NOMO-1 treated with dmso at 0.1 percent for 144 hours (cell line): ENCODE measurements around the gene RABGAP1.

Experiments used
- DNase-seq: peaks from one replicate; lab custom pipeline; 2025; ENCODE audit not compliant: unreplicated experiment; lab: John Stamatoyannopoulos, UW

RABGAP1 gene

GRCh38 chr9:122944960-122945888 is 4.4 kb downstream of the RABGAP1 start:
- DNase-seq, result no peak

GRCh38 chr9:122946461-122947005 is 5.7 kb downstream of the RABGAP1 start:
- DNase-seq, result no peak

- no peak for DNase-seq
Observed at GRCh38 chr9:122948313-122948712, 7.5 kb downstream of the RABGAP1 start.

DNA sequence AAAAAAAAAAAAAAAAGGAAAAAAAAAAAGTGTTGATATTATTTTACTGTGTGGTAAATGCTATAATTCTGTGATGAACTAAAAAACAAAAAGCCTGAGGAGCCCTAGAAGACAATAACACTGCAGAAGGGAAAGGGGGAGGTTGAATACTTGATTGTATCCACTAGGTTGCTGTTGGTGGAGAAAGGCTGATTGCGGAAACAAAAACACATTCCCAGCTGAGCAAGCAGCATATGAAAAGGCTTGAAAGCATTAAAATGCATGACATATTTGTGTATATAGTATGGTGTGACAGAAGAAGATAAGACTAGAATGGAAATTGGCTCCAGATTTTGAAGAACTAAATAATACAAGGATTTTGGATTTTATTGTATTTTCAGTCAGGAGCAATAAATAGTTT is 8.9 kb downstream of the RABGAP1 start:
- no peak for DNase-seq

DNA sequence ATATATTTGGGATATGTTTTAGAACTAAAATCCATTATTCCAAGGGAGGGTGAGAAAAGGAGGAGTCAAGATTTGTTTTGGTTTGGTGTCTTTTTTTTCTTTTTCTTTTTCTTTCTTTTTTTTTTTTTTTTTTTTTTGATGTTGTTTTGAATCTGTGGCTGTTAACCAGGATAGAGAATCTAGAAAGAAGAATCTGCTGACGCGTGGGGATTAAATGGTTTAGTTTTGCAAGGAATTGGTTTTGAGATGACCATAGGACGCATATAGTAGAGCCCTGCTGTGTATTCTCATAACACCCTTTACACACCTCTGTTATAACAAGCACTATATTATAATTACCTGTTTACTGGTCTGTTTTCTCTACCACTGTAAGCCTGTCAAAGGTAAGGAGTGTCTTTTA is 9.4 kb downstream of the RABGAP1 start:
- no peak for DNase-seq

GRCh38 chr9:122951056-122951455 is 10.2 kb downstream of the RABGAP1 start:
- no peak for DNase-seq

DNA sequence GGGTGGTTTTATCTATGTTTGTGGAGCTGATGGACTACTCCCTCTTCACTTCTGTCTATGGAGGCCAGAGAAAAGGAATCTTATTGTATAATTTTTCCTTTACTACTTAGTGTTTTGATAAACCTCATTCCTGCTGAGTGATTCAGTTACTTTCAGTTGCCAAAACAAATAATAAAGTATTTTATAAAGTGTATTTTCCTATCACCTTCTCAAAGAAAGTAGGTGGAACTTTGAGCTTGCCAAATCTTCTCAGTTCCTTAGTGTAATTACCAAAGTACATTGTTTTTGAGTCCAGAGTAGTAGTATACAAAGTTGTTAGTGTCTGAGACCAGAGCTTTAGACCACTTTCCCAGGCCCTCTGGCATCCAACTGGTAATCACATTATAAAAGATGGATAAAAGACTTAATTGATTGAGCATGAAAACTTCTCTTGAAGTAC is 13.5 kb downstream of the RABGAP1 start:
- no peak for DNase-seq

- no peak for DNase-seq
Observed at GRCh38 chr9:122955961-122956360, 15.1 kb downstream of the RABGAP1 start.

- no peak for DNase-seq
Observed at GRCh38 chr9:122961139-122961538, 20.3 kb downstream of the RABGAP1 start.

GRCh38 chr9:122975196-122975595 is 34.4 kb downstream of the RABGAP1 start:
- no peak for DNase-seq

DNA sequence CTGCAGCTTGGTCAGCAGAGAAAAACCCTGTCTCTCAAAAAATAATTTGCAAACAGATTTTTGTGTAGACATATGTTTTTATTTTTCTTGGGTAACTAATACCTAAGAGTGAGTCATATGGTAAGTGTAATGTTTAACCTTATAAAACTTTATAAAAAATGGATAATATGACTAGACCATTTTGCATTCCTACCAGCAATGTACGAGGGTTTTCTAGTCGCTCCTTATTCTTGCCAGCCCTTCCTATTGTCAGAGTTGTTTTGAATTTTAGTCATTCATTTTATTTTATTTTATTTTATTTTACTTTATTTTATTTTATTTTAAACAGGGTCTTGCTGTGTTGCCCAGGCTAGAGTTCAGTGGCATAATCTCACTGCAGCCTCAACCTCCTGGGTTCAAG is 37.8 kb downstream of the RABGAP1 start:
- DNase-seq, result no peak

- no peak for DNase-seq
Observed at GRCh38 chr9:122986010-122986409, 45.2 kb downstream of the RABGAP1 start.

- DNase-seq, result no peak
Observed at GRCh38 chr9:122988141-122988540, 47.3 kb downstream of the RABGAP1 start.

GRCh38 chr9:122988920-122989621 is 48.3 kb downstream of the RABGAP1 start:
- DNase-seq, result no peak

DNA sequence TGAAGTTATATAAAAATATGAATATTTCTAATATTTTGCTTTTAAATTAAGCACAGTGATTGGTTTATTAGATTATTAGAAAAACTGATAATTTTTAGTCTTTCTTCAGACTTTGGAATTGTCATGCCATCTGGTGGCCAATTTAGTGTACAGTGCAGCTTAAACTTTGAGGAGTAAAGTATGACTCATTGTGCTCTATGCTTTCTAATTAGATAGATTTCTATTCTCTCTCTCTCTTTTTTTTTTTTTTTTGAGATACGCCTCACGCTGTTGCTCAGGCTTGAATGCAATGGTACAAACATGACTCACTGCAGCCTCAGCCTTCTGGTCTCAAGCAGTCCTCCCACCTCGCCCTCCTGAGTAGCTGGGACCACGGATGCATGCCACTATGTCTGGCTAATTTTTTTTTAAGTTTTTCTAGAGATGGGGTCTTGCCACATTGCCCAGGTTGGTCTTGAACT is 50.6 kb downstream of the RABGAP1 start:
- DNase-seq, result peak; percentile 7

DNA sequence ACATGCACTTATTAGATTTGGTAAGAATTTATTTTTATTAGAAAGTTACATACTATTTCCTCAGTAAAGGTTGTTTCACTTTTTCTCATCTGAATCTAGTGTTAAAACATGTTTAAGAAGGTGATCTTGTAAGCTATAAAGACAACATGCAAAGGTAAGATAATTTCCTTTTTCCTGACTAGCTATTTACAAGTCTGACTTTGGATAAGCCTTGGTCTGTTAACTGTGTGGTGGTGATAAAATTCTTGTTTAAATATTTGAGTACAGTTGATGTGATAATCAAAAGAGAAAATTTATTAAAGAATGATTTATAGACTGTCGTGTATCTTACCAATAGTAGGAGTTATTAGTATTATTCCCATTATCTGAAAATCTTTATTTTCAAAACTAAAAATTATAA is 55.8 kb downstream of the RABGAP1 start:
- DNase-seq, result no peak

DNA sequence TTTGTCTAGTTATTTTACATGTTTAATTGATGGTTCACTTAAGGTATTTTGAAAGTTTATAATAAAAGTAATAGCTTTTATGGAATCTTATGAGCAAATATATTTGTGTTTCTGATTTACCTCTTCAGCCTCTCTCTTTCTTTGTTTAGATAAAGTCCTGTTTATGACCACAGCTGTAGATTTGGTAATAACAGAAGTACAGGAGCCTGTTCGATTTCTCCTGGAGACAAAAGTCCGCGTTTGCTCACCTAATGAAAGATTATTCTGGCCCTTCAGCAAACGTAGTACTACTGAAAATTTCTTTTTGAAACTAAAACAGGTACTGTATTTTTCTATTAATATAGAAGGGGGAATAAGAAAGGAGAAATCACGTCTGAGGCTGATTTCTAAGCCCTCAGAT is 57.6 kb downstream of the RABGAP1 start:
- DNase-seq, result no peak

DNA sequence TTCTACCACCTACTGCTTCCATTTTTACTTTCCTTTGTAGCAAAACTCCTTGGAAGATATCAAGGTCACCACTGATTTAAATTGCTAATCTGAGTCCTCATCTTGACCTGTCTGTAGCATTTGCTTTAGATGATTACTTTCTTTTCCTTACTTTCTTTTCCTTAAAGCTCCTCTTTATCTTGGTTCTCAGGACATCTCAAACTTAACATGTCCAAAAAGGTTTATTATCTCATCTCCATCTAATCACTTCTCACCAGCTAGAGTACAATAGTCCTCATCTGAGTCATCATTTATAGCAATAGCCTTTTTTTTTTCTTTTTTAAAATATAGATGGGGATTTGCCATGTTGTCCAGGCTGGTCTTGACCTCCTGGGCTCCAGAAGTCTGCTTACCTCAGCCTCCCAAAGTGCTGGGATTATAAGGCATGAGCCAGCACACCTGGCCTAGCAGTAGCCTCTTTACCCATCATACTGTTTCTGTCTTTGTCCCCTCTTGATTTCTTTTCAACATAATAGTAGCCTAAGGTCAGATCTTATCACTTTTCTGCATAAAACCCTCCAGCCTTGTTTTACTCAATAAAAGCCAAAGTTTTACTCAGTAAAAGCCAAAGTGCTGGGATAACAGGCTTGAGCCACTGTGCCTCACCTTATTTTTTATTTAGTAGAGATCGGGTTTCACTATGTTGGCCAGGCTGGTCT is 59.7 kb downstream of the RABGAP1 start:
- DNase-seq, result no peak

DNA sequence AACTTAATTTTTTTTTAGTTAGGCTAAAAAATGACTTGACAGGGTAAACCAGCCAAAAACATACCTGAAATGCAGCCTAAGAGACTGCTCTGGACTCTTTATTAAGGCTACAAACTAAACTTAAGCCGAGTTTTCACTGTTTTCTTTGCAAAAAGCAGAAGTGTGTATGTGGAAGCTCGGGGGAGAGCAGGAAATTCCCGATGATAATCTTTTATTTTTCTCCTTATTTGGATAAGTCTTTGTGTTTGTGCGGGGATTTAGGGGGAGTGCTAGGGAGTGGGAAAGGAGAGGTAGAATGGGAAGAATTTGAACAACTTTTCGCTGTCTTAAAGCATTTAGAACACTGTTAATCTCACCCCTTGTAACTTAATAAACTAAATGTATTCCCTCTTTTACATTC is 61.9 kb downstream of the RABGAP1 start:
- DNase-seq, result no peak

- no peak for DNase-seq
Observed at GRCh38 chr9:123003466-123003865, 62.6 kb downstream of the RABGAP1 start.

GRCh38 chr9:123005964-123006363 is 65.1 kb downstream of the RABGAP1 start:
- no peak for DNase-seq
